ENCODE results near the gene PMM1.

GRCh38 chr22:41612603-41613306, 23.1 kb upstream of the PMM1 start:
- TF ChIP-seq CTCF (IDR thresholded peaks at IDR 0.05) (no peak), POLR2A (IDR thresholded peaks at IDR 0.05) (no peak)

All from uterus (tissue), 2 donors.